HepG2 (cell line): ENCODE results near the gene PIAS3. TPM values are rescaled to one million over a fixed set of nuclear protein-coding genes. Genes with fewer than 3 reads are reported as not detected.

Source experiments
- BORCS8-MEF2B ChIP-seq: sonication (generic); formaldehyde crosslinking; IDR thresholded peaks from 2 replicates; pipeline ENCODE4 v1.8.0; 2022; ENCODE audit warnings: mild to moderate bottlenecking, missing genetic modification reagents
- FOSL1 ChIP-seq: sonication (generic); formaldehyde crosslinking; IDR thresholded peaks from 2 replicates; pipeline ENCODE4 v1.9.0; 2021; ENCODE audit warnings: missing genetic modification reagents, borderline replicate concordance
- FOXO4 ChIP-seq: sonication (generic); formaldehyde crosslinking; conservative IDR thresholded peaks from 2 replicates; pipeline ENCODE4 v1.8.1; 2023; ENCODE audit warnings: missing genetic modification reagents
- HOMEZ ChIP-seq: IDR thresholded peaks from 2 replicates; pipeline ENCODE4 v1.6.1; 2016; ENCODE audit warnings: low read depth
- IRF9 ChIP-seq: sonication (generic); formaldehyde crosslinking; IDR thresholded peaks from 2 replicates; pipeline ENCODE4 v1.8.0; 2022; ENCODE audit warnings: missing genetic modification reagents, mild to moderate bottlenecking, borderline replicate concordance
- JUND ChIP-seq: sonication (generic); formaldehyde crosslinking; IDR thresholded peaks from 2 replicates; pipeline ENCODE4 v1.8.0; 2022; ENCODE audit warnings: mild to moderate bottlenecking, missing genetic modification reagents
- KIAA2018 ChIP-seq: sonication (generic); formaldehyde crosslinking; IDR thresholded peaks from 2 replicates; pipeline ENCODE4 v1.5.0; 2020; ENCODE audit warnings: mild to moderate bottlenecking, missing genetic modification reagents, borderline replicate concordance
- KMT2A ChIP-seq: sonication (generic); formaldehyde crosslinking; IDR thresholded peaks from 2 replicates; pipeline ENCODE4 v1.4.0; 2020; ENCODE audit warnings: missing genetic modification reagents
- MXD4 ChIP-seq: IDR thresholded peaks from 2 replicates; pipeline ENCODE4 v1.6.1; 2016; ENCODE audit warnings: mild to moderate bottlenecking, missing biosample characterization, missing genetic modification reagents
- SPEN ChIP-seq: sonication (generic); formaldehyde crosslinking; IDR thresholded peaks from 2 replicates; pipeline ENCODE4 v1.5.1; 2020; ENCODE audit warnings: low read depth, mild to moderate bottlenecking, missing genetic modification reagents
- TARDBP ChIP-seq: sonication (generic); formaldehyde crosslinking; IDR thresholded peaks from 2 replicates; pipeline ENCODE4 v1.8.0; 2022; ENCODE audit warnings: mild to moderate bottlenecking, missing genetic modification reagents
- ZFP36L2 ChIP-seq: sonication (generic); formaldehyde crosslinking; IDR thresholded peaks from 2 replicates; pipeline ENCODE4 v1.4.0; 2020; ENCODE audit warnings: missing genetic modification reagents
- ZNF253 ChIP-seq: sonication (generic); formaldehyde crosslinking; IDR thresholded peaks from 2 replicates; pipeline ENCODE4 v1.8.0; 2022; ENCODE audit warnings: mild to moderate bottlenecking, missing genetic modification reagents, borderline replicate concordance
- ZNF720 ChIP-seq: sonication (generic); formaldehyde crosslinking; IDR thresholded peaks from 2 replicates; pipeline ENCODE4 v1.4.0; 2020; ENCODE audit warnings: missing genetic modification reagents
- ZNF839 ChIP-seq: sonication (generic); formaldehyde crosslinking; IDR thresholded peaks from 2 replicates; pipeline ENCODE4 v1.4.0; 2020; ENCODE audit warnings: missing genetic modification reagents, mild to moderate bottlenecking, borderline replicate concordance
- polyA plus RNA-seq, 8 experiments: library from polyadenylated mRNA; depleted of rRNA in 3 of 8; stranded (reverse) in 7 of 8; unstranded in 1 of 8; fragments of >200 nt; fragmentation: Illumina TruSeq in 4 of 8; extraction: Trizol in 4 of 8; gene quantifications; 2 replicates each; pipeline versions ENCODE4 v1.2.1 to v1.2.3, GENCODE V29; 2011 to 2016; ENCODE audit warnings: low read depth in 4 of 8, missing spikeins in 1 of 8, mixed read lengths in 1 of 8; ENCODE audit not compliant: insufficient read depth in 1 of 8
- total RNA-seq, 5 experiments: library from RNA; depleted of rRNA; stranded (reverse); fragments of >200 nt; fragmentation: Illumina TruSeq; extraction: Trizol; gene quantifications; 2 replicates each; pipeline ENCODE4 v1.2.3, GENCODE V29; 2016; ENCODE audit warnings: low read depth in 1 of 5

The PIAS3 gene
- total and polyA plus RNA-seq, 2 of the 13 experiments (the other 11 are each of a cell fraction or from before 2014, with no cell fraction given) = 3.7 to 8.0 TPM

- TF ChIP-seq HOMEZ (CRISPR knock-in tag) (no peak), JUND (CRISPR knock-in tag) (no peak), ZFP36L2 (CRISPR knock-in tag) (no peak), FOXO4 (CRISPR knock-in tag) (no peak), ZNF720 (CRISPR knock-in tag) (no peak), MXD4 (CRISPR knock-in tag) (no peak), BORCS8-MEF2B (CRISPR knock-in tag) (no peak), SPEN (CRISPR knock-in tag) (no peak), KMT2A (CRISPR knock-in tag) (no peak), TARDBP (no peak), IRF9 (CRISPR knock-in tag) (0 out of 2 replicates have a peak, but pooled peaks have one; percentile 5), KIAA2018 (CRISPR knock-in tag) (no peak), FOSL1 (CRISPR knock-in tag) (no peak), ZNF839 (CRISPR knock-in tag) (0 out of 2 replicates have a peak, but pooled peaks have one; percentile 32), ZNF253 (CRISPR knock-in tag) (no peak)
Observed at GRCh38 chr1:145858238-145858900, 512 bp downstream of the PIAS3 start (continued).
